ENCODE data around the gene SLIT1.

- TF ChIP-seq EZH2 (IDR thresholded peaks at IDR 0.05; ENCODE audit: insufficient read depth, poor library complexity, severe bottlenecking) (no peak), EZH2phosphoT487 (IDR thresholded peaks at IDR 0.05; ENCODE audit: insufficient read depth, low read depth) (no peak)
These were observed 80.5 kb downstream of the SLIT1 start for GRCh38 chr10:97105303-97105702.

All from GM23248 (cell line).